Activated gamma-delta T cell (primary cell): ENCODE data around the gene SFPQ.
"Not testable (repeated sequence)": the region's sequence is repeated elsewhere in the genome, so short reads cannot be mapped to it uniquely, and the experiment has no call there.

ENCODE experiments used
- DNase-seq: peaks from one replicate; lab custom pipeline; 2025; lab: John Stamatoyannopoulos, UW

SFPQ gene

GRCh38 chr1:35187816-35188342, 5.1 kb downstream of the SFPQ start:
- no peak for DNase-seq

- no peak for DNase-seq
Measured at GRCh38 chr1:35186239-35186638, 6.7 kb downstream of the SFPQ start.

- no peak for DNase-seq
Measured at GRCh38 chr1:35185200-35185599, 7.7 kb downstream of the SFPQ start.

- no peak for DNase-seq
Measured at GRCh38 chr1:35184495-35185199, 8.3 kb downstream of the SFPQ start.

- no peak for DNase-seq
Measured at GRCh38 chr1:35181790-35182455, 11.0 kb downstream of the SFPQ start.

GRCh38 chr1:35180776-35181374, 12.1 kb downstream of the SFPQ start:
- DNase-seq = no peak

- DNase-seq = no peak
Measured at GRCh38 chr1:35179908-35180307, 13.0 kb downstream of the SFPQ start.

GRCh38 chr1:35178874-35179380, 14.0 kb downstream of the SFPQ start:
- DNase-seq = no peak

GRCh38 chr1:35178295-35178695, 14.7 kb downstream of the SFPQ start:
- no peak for DNase-seq

GRCh38 chr1:35177237-35177786, 15.6 kb downstream of the SFPQ start:
- no peak for DNase-seq

GRCh38 chr1:35175602-35176001, 17.3 kb downstream of the SFPQ start:
- no peak for DNase-seq

- DNase-seq = no peak
Measured at GRCh38 chr1:35175098-35175576, 17.8 kb downstream of the SFPQ start.

- DNase-seq = no peak
Measured at GRCh38 chr1:35173909-35174540, 18.9 kb downstream of the SFPQ start.

- no peak for DNase-seq
Measured at GRCh38 chr1:35173491-35173890, 19.5 kb downstream of the SFPQ start.

GRCh38 chr1:35172022-35172421, 20.9 kb downstream of the SFPQ start:
- no peak for DNase-seq

- DNase-seq = no peak
Measured at GRCh38 chr1:35171579-35171978, 21.4 kb downstream of the SFPQ start.

GRCh38 chr1:35164893-35165292, 28.1 kb downstream of the SFPQ start:
- DNase-seq = no peak

- DNase-seq = no peak
Measured at GRCh38 chr1:35151220-35151619, 41.7 kb downstream of the SFPQ start.

- DNase-seq = not testable (repeated sequence)
Measured at GRCh38 chr1:35145892-35146549, 46.9 kb downstream of the SFPQ start.

GRCh38 chr1:35143737-35144508, 49.0 kb downstream of the SFPQ start:
- no peak for DNase-seq
